Left lobe of liver (tissue), 2 donors: ENCODE results near the gene GPRC5B. TPM values are rescaled to one million over a fixed set of nuclear protein-coding genes. Genes with fewer than 3 reads are reported as not detected.

Source experiments
- ATAC-seq: fragments of 200-7000 bp; cut with Tn5 transposase; one replicate; pipeline ENCODE4 v1.9.1; 2020; ENCODE audit warnings: mild to moderate bottlenecking, moderate library complexity
- DNase-seq: peaks from one replicate; pipeline ENCODE4 v3.0.0-alpha.2; 2020; ENCODE audit warnings: low spot score
- total RNA-seq: library from RNA; stranded (reverse); gene quantifications from one replicate; pipeline ENCODE4 v1.2.1, GENCODE V29; 2021
- donor health status: DM: no; HTN: no; CAD: no; lungs with moderate emphysema.
- donor health status: DM: no; HTN: yes; CAD: no.

GPRC5B gene
- total RNA-seq, 1 donor from 2014 or later: 5.0 TPM

GRCh38 chr16:19850131-19850817 lies 34.4 kb downstream of the GPRC5B start:
- ATAC-seq (no peak), DNase-seq (no peak)

- no peak for DNase-seq
- no peak for ATAC-seq
These were observed 35.9 kb downstream of the GPRC5B start for GRCh38 chr16:19848756-19849155.

DNA sequence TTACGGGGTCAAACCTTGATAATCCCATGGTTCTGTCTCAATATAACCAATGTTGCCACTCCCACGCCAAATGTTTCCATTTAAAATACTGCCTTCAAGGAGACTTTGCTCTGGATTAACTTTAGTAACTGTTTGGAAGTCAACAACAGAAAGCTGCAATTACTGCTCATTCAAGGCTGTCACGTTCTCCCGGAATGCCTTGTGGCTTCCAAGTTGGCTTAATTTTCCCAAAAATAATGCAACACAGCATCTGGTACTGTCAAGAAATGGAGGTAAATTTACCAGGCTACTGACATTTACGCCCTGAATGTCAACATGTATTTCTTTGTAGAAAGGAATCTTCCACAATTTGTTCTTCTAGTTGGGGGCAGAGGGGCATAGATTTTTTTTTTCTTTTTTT lies 38.2 kb downstream of the GPRC5B start:
- DNase-seq (no peak), ATAC-seq (no peak)

- DNase-seq (no peak), ATAC-seq (no peak)
These were observed 39.6 kb downstream of the GPRC5B start for GRCh38 chr16:19844945-19845641.

- ATAC-seq (no peak), DNase-seq (no peak)
These were observed 41.3 kb downstream of the GPRC5B start for GRCh38 chr16:19843371-19843770.

- ATAC-seq (no peak), DNase-seq (no peak)
These were observed 42.1 kb downstream of the GPRC5B start for GRCh38 chr16:19842426-19843157.

GRCh38 chr16:19841184-19841583 lies 43.5 kb downstream of the GPRC5B start:
- DNase-seq (no peak), ATAC-seq (no peak)

DNA sequence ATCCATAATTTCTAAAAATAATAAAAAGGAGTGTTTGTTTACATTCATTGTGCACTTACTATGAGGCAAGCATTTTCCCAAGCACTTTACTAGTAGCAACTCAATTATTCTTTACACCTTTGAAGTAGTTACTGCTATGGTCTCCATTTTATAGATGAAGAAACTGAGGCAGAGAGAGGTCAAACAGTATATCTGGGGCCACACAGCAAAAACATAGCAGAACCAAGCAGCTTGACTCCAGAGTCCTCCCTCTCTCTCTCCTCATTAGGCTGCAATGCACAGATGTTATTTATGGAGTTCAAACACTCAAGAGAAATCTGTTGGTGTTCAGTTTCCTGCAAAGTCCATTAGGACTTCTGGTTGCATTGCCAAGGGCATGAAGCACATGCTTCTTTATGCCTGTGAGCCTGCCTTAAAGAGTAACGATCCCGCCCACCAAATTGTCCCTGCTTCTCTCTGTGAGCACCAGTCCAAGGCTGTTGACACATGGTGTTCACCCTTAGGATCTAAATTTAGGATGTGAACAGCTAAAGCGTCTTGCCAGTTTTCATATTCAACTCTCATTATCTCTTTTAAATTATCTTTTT lies 44.0 kb downstream of the GPRC5B start:
- ATAC-seq: no peak
- DNase-seq: no peak

GRCh38 chr16:19837984-19838707 lies 46.5 kb downstream of the GPRC5B start:
- DNase-seq (no peak), ATAC-seq (no peak)

- ATAC-seq (no peak), DNase-seq (no peak)
These were observed 47.2 kb downstream of the GPRC5B start for GRCh38 chr16:19837331-19837980.

DNA sequence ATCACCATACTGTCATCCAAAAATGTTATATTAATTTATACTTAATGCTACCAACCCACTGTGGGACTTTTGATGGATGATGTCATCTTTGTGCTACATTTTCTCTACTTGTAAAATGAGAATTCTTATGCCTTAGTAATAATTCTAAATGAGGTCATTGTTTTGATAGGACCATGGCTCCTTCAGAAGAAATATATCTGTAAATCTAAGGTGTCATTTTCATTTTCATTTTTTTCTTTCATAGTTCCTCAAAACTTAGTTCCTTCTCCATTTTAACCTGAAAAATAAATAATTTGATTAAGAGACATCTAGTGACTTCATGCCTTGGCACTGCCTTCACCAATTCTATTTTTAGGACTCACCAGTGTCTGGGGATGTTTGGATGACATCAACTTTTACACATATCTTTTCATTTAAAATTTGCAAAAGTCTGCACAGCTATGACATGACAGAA lies 48.7 kb downstream of the GPRC5B start:
- DNase-seq (no peak), ATAC-seq (no peak)

- ATAC-seq: no peak
- DNase-seq: no peak
These were observed 49.5 kb downstream of the GPRC5B start for GRCh38 chr16:19835196-19835595.

DNA sequence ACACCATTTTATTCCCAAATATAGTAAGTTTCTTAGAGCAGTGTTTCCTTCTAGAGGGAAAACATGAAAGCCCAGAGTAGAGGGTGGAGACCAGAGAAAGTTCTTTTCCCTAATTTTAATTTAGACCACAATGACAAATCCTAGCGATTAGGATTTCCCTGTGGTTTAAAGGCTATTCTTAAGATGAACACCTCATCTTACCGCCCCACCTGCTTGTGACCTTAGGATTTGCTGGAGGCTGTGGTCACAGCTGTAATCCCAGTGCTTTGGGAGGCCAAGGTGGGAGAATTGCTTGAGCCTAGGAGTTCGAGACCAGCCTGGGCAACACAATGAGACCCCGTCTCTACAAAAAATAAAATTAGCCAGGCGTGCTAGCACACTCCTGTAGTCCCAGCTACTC lies 51.1 kb downstream of the GPRC5B start:
- DNase-seq (no peak), ATAC-seq (no peak)

DNA sequence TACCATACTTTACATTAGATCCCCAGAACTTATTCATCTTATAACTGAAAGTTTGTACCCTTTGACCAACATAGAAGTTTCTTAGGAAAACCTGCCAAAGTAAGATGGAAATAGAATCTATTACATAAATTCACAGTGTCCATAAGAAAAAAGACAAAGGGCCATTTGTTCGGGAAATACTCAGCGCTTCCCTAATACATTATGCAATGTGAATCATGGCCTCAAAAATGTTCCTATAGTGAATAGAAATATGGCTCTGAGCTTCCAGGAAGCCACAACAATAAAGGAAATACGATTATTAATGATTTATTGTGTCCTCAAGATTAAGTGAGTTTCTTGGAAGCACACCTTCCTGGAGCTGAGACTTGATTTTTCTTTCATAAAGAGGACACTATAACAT lies 51.5 kb downstream of the GPRC5B start:
- ATAC-seq (no peak), DNase-seq (no peak)

GRCh38 chr16:19831678-19832077 lies 53.0 kb downstream of the GPRC5B start:
- DNase-seq (no peak), ATAC-seq (no peak)

DNA sequence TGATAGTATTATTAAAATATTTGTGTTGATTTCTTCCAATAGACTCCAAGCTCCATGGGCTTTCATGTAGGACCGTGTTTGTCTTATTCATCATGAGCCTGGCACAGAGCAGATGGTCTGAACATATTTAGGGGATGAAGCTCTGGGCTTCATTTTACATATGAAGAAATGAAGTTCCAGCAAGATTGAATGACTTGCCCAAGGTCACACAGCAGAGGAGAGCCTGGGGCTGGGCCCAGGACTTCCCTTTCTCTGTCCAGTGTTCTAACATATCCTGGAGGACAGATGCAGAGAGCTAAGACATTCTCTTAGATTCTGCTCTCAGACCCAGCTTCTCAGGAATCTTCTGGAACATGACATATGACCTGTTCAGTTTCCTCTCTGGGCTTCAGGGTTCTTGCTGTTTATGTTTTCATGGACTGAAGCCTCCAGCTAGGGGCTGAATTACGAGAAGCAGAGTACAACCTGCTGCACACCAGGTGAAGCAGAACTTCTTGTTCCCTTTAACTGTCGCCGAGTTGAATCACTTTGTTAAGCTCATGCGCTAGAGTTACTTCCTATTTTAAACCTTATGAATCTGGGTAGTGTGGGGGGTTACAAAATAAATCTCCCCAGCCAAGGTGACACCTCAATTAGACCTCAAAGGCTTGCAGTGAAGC lies 53.6 kb downstream of the GPRC5B start:
- DNase-seq (no peak), ATAC-seq (no peak)

- ATAC-seq (peak; percentile 98), DNase-seq (no peak)
These were observed 54.6 kb downstream of the GPRC5B start for GRCh38 chr16:19829844-19830692.

- DNase-seq: no peak
These were observed 60.4 kb downstream of the GPRC5B start for GRCh38 chr16:19824216-19824615.

GRCh38 chr16:19823322-19823721 lies 61.3 kb downstream of the GPRC5B start:
- ATAC-seq: no peak
- no peak for DNase-seq

More at GRCh38 chr16:19824216-19824615, 60.4 kb downstream of the GPRC5B start:
- ATAC-seq: no peak
